HG02973 (cell line): ENCODE measurements around the gene ELOVL4.

Experiments used
- ATAC-seq: cut with Tn5 transposase; IDR thresholded peaks from one replicate; pipeline ENCODE4 v1.9.1; 2021; ENCODE audit warnings: moderate library complexity; ENCODE audit not compliant: unreplicated experiment

Gene ELOVL4

DNA sequence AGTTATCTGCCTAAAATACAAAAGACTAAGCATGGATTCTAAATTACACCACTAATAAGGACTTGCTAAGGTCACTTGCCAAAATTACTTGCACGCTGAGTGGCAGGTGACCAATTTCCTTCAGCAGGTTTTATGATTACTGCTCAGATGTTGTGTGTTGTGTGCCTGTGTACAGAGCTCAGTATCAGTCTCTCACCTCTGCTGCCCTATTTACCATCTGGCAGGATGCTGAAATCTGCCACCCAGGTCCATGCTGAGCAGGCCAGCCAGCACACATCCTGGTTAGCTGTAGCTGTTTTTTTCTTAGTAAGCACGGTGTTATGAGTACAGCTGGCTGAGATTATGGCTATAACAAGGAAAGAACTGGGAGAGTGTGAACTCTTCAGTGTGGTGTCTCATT is 34.0 kb downstream of the ELOVL4 start:
- no peak for ATAC-seq

DNA sequence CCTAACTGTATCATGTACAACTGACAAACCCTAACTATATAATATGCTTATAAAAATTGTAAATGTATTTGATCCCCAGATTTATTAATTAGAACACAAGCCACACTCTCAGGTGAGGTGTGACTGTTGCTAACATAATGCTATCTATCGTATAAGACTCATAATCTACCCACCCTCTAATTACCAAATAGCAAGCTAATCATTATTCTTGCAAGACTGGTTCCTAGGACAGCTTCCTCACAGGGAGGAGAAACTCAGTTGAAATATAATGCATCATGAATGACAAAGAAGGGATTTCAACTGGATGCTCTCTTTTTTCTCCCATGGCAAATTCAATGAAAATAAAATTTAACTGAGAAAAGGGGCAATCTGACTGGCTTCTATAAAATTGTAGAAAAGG is 35.4 kb downstream of the ELOVL4 start:
- ATAC-seq, result no peak

DNA sequence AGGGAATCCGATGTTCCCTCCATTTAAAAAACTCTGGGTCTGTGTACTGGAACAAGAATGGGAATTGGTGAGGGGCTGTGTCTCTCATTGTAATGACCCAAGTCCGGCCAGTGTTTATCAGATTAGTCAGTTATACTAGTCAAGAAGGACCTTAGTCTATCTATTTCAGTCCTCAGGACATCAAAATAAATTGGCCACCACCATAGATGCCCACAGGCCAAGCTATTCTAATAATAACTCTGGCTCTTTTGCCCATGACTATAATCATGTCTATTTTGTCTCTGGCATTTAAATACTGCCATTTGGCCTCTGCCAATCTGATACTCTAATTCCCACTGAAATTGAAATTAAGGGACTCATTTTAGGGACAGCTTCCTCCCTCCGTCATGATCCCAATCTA is 37.8 kb downstream of the ELOVL4 start:
- ATAC-seq, result no peak

DNA sequence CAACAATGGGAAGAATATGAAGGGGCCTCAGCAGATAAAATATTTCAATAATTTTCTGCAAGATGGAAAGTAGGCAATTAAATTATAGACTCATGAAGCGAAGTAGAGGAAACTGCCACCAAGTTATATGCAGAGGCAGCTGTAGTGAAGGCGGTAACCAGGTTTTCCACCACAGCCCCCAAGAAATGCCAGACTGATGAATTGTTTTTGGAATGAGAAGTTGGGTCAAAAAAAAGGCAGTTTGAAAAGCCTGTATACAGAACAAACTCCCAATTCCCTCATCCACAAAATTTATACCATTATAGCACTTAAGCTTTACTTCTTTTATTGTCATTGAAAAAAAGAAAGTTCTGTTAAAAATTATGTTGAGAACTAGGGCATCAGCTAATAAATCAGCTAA is 45.3 kb downstream of the ELOVL4 start:
- ATAC-seq, result no peak

DNA sequence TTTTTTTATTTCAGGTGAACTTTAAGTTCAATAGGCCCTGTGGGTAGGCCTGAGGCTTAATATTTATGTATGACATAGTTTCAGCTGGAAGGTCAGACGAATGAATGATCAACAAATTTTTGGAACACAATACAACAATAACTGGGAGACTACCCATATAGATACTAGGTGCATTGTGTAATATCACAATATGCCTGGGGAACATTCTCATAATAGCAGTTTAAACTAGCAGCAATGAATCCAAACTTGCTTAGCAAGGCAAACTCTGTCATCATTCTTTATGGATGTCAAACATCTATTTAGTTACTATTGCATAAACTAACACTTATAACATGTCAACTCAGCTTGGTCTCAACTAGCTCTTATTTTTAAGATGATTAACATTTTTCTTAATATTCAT is 49.3 kb downstream of the ELOVL4 start:
- no peak for ATAC-seq

DNA sequence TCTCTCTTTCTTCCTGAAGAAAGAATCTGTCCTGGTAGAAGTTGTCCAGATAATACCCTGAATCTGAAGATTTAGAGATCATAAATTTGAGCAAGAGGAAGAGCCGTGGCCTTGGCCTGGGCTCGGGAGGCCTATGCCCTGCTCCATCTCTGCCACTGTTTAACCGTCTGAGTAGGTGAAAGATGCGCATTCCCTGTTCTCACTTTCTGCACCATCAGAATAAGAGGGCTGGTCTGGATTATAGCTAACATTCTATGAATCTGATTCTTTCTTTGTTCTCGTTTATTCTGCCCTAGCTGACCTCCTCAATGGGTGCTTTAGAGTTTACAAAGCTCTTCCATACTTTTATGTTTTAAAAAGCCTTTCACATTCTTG is 51.3 kb downstream of the ELOVL4 start:
- no peak for ATAC-seq

DNA sequence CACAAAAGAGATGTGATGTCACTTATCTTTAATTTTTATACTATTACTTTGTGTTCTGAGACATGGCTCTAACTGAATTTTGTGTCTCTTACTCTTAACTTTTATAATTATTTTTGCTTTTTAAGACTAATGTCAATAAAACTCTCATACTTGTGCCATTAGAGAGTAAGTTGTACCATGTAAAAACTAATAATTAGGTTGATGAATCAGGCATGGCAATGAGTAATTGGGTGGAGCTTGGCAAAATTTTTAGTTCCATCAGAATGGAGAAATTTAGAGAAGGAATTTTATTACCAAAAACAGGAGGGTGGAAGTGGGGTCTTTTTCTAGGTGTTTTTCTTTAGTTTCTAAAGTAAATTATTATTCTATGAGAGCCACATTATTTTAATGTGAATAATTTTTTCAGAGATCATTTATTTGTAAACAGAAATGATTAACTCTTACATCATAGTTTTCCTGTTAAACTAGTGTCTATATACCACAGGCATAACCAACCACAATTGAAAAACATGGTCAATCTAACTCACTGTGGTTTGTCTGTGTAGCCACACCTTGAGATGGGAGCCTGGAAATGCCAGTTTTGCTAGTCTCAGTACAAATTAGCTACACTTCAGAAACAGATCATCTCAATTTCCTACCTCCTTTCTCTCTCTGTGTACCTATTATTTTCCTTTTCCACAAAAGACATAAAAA is 51.8 kb downstream of the ELOVL4 start:
- ATAC-seq, result no peak

DNA sequence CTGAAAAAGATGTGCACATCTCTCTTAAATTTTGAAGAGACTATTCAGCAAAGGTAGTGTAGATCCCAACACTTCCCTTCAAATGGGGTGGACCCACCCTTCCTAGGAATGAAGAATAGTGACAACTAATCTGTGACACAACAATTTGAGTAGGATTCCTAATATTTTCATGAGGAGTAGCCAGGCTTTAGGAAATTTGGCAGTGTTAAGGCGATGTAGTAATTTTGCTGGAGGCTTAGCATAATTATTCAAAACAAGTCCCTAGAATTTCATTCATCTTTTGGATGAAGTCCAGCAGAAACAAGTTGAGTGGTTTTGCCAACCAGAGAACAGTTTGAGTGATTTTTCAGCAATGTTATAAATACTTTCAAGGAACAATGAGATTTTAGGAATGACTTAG is 52.4 kb downstream of the ELOVL4 start:
- ATAC-seq, result no peak

DNA sequence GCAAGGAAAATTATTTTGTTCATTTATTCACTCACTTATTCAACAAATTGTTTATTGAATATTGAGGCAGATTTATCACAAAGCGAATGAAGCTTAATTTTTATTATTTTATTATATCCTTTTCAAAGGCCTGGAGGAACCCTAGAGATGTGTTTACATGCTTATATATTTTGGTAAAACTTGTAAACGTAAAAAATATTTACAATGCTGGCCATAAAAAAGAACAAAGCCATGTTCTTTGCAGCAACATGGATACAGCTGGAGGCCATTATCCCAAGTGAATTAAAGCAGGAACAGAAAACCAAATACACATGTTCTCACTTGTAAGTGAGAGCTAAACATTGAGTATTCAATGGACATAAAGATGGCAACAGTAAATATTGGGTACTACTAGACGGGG is 58.8 kb downstream of the ELOVL4 start:
- ATAC-seq, result no peak

DNA sequence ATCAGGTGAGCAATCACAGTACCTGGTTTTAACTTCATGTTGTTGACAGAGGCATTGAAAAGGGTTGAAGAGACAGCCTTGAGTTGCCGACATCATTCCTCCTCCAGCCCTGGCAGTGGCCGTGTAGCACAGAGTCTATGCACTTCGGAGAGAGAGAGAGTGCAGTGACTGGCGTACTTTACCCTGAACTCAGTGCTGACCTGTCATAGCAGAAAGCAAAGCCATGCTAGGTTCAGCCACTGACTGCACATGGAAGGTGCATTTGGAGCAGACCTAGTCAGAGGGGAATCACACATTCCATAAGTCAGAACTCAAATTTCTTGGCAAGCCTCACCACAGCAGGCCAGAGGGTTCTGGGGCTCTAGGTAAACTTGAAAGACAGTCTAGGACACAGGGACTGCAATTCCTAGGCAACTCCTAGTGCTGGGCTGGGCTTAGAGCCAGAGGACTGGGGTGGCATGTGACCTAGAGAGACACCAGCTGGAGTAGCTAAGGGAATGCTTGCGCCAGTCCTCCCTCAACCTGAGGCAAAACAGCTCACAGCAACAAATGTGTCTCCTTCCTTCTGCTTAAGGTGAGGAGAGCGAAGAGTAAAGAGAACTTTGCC is 69.1 kb downstream of the ELOVL4 start:
- ATAC-seq, result no peak

DNA sequence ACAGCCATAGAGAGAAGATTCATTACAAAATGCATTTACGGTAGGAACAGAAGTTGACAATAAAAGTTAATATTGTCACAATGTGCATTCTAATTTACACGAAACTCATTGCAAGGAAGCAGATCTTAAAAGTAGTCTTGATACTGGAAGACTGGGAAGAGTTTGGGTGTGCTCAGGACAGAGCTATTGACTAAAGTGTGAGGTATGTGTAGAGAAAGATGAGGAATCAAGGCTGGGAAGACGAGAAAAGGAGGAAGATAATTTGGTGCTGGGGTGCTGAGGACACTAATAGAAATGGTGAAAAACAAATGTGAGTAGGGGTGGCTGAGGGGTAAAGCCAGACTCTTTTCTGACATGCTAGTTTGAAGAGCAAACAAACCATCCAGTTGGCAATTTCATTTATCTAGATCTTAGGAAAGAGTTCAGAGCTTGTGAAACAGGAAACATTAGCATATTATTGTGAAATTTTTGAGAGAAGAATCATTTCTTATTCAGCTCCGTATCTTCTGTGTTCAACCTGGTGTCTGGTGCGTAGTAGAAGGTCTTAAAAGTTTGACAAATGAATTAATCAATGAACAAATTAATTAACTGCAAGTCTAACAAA is 72.7 kb downstream of the ELOVL4 start:
- no peak for ATAC-seq

DNA sequence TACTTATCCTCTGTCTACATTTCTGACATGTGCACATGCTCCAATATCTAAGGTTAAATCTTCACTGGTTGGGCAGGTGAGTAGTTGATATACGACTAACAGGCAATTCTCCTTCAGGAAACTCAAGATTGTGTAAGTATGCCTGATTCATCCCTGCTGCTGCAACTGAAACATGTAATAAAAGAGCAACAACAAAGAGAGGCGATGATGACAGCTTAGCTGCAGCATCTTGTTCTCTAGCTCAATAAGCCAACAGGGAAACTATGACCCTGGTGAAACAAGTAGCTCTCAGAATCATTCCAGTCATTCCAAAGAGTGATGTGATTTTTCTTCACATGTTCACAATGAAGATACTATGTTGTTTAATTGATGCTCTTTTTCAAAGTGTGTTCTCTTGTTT is 74.4 kb downstream of the ELOVL4 start:
- no peak for ATAC-seq

DNA sequence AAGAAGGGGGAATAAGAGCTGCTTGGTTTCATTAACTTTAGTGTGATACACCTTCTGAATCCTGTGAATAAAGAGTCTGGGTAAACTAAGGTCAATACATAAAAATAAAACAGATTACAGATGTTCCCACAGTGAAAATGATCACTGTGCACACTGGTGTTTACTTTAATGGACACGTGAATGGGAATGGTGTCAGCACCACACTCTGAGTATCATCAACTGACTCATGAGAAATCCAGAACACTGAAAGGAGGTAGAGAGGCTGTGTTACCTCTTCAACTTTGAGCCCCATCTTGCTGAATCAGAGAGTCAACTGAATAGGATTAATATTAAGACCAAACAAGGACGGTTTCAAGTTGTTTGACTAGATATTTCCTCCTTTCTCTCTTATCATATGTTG is 75.0 kb downstream of the ELOVL4 start:
- no peak for ATAC-seq

DNA sequence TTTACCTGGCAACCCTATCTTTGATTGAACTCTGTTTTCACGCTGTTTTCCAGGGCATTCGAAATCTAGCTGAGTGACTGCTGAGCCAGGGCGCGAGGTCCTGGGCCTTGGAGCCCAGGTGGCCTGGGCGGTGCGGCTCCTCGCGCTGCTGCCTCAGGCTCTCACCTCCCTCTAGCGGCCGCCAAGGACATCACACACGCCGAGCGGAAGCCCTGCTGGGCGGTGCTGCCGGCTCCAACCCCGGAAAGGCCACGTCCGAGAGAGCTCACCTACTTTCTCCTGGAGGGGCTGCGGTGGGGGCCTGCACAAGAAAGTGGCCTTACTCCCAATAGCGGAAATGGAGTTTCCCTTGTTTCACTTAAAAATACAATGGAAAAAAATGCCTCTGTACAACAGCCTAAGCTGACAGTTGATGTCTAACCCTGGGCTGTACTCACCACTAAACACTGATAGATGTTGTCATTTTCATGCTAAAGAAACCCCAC is 77.7 kb downstream of the ELOVL4 start:
- peak; percentile 100 for ATAC-seq

DNA sequence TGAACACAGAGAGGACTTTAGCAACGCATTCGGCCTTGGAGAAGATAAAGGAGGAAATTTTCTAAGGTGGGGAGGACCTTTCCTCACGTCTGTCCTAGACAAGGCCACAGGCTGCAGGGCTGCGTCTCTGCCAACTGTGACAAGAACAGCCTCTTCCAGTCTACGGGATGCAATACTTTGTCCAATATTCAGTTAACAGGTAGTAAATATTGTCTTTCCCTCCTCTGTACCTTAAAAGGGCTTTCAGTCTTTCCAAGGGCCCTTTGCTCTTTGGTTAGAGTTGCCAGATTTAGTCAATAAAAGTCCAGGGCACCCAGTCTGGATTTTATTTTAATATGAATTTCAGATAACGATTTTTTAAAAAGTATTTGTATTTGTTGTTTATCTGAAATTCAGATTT is 78.2 kb downstream of the ELOVL4 start:
- ATAC-seq, result no peak

DNA sequence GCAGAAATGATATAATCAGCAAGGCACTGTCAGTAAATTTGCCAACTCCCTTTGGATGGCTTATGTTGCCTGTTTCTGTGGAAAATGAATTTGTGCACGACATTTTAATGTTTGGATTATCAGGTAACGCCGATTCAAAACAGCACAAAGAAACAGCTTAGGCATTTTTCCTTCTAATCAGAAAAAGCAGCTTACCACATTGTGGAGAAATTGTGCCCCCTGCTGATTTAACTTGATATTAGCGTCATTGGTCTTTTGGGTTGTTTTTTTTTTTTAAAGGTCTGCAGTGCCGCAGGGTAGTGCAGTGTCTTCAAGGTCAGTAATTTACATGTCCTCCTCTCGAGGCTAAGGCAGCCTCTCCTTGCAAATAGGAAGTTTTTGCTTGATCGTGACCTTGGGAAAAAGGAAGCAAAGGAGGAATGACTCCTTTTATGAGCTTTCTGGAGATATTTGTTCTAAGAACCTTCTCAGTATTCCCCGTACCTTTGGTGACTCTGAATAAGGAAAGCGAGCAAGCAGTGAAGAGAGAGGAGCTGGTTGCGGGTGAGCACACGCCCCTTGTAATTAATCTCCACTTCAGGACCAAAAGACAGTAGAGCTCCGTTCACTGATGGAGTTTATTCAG is 79.1 kb downstream of the ELOVL4 start:
- peak; percentile 33 for ATAC-seq
